Measurements from ENCODE around the gene ZNF891. TPM values are rescaled to one million over a fixed set of nuclear protein-coding genes. Genes with fewer than 3 reads are reported as not detected.

Gene ZNF891
- total and polyA plus RNA-seq, 2 of the 13 experiments (the other 11 are each of a cell fraction or from before 2014, with no cell fraction given): 1.3 to 2.1 TPM

- TF ChIP-seq ZGPAT (CRISPR knock-in tag; IDR thresholded peaks at IDR 0.05): no peak; the same call in none of the 2 replicates
- 0 out of 2 replicates have a peak, but pooled peaks have one; percentile 2 for TF ChIP-seq ZNF816 (CRISPR knock-in tag; IDR thresholded peaks at IDR 0.05; ENCODE audit: borderline replicate concordance)
- no peak for TF ChIP-seq SP1 (IDR thresholded peaks at IDR 0.05)
- peak; percentile 100 for TF ChIP-seq SP1 (CRISPR knock-in tag; IDR thresholded peaks at IDR 0.05)
- 0 out of 2 replicates have a peak, but pooled peaks have one; percentile 56 for TF ChIP-seq GTF2F1 (IDR thresholded peaks at IDR 0.05; ENCODE audit: low read length)
- no peak for TF ChIP-seq ZNF317 (CRISPR knock-in tag; IDR thresholded peaks at IDR 0.05)
- no peak for TF ChIP-seq EZH2 (conservative IDR thresholded peaks at IDR 0.05; ENCODE audit: low read depth, low read length)
- TF ChIP-seq ZNF382 (CRISPR knock-in tag; IDR thresholded peaks at IDR 0.05; ENCODE audit: borderline replicate concordance): no peak
- TF ChIP-seq TCF7 (IDR thresholded peaks at IDR 0.05; ENCODE audit: low read depth): no peak
- peak; percentile 35 for TF ChIP-seq YY1 (IDR thresholded peaks at IDR 0.05; ENCODE audit: insufficient read depth, insufficient replicate concordance, low read depth, low read length)
- TF ChIP-seq NR2C2 (CRISPR knock-in tag; IDR thresholded peaks at IDR 0.05; ENCODE audit: borderline replicate concordance): peak; percentile 92
- no peak for TF ChIP-seq ZNF720 (CRISPR knock-in tag; IDR thresholded peaks at IDR 0.05)
- peak; percentile 91 for TF ChIP-seq GATAD1 (CRISPR knock-in tag; IDR thresholded peaks at IDR 0.05)
- TF ChIP-seq ZNF674 (CRISPR knock-in tag; IDR thresholded peaks at IDR 0.05; ENCODE audit: low read depth): no peak
- no peak for TF ChIP-seq PPARG (CRISPR knock-in tag; conservative IDR thresholded peaks at IDR 0.05)
- no peak for TF ChIP-seq ATAD3A (CRISPR knock-in tag; IDR thresholded peaks at IDR 0.05)
- no peak for TF ChIP-seq NR0B2 (CRISPR knock-in tag; IDR thresholded peaks at IDR 0.05)
- 0 out of 2 replicates have a peak, but pooled peaks have one; percentile 84 for TF ChIP-seq CREB3 (CRISPR knock-in tag; IDR thresholded peaks at IDR 0.05)
- no peak for TF ChIP-seq ZNF879 (CRISPR knock-in tag; IDR thresholded peaks at IDR 0.05)
- TF ChIP-seq PATZ1 (CRISPR knock-in tag; IDR thresholded peaks at IDR 0.05): peak; percentile 72; the same call in 1 of the 2 replicates
- 0 out of 2 replicates have a peak, but pooled peaks have one; percentile 1 for TF ChIP-seq CHD4 (IDR thresholded peaks at IDR 0.05; ENCODE audit: borderline replicate concordance, low read length)
- TF ChIP-seq ARNT2 (CRISPR knock-in tag; IDR thresholded peaks at IDR 0.05; ENCODE audit: low read depth): no peak
- TF ChIP-seq NR2F6 (IDR thresholded peaks at IDR 0.05): no peak
- peak; percentile 36; the same call in 1 of the 2 replicates for TF ChIP-seq NR2F6 (CRISPR knock-in tag; IDR thresholded peaks at IDR 0.05)
- TF ChIP-seq HDAC2 (CRISPR knock-in tag; IDR thresholded peaks at IDR 0.05): no peak
- TF ChIP-seq HOXA9 (CRISPR knock-in tag; IDR thresholded peaks at IDR 0.05; ENCODE audit: borderline replicate concordance): no peak
- peak; percentile 56; the same call in 1 of the 2 replicates for TF ChIP-seq ZNF333 (CRISPR knock-in tag; IDR thresholded peaks at IDR 0.05; ENCODE audit: borderline replicate concordance)
- 0 out of 2 replicates have a peak, but pooled peaks have one; percentile 27 for TF ChIP-seq ZFP37 (CRISPR knock-in tag; IDR thresholded peaks at IDR 0.05; ENCODE audit: borderline replicate concordance)
- TF ChIP-seq FOXP1 (IDR thresholded peaks at IDR 0.05): no peak
- no peak; the same call in 1 of the 2 replicates for TF ChIP-seq FOXP1 (CRISPR knock-in tag; IDR thresholded peaks at IDR 0.05)
- no peak for TF ChIP-seq ZNF251 (CRISPR knock-in tag; IDR thresholded peaks at IDR 0.05)
Measured at GRCh38 chr12:133080026-133080367, 50.1 kb downstream of the ZNF891 start (continued).

All from HepG2 (cell line).